ENCODE results near the gene ST7L.

Gene ST7L

GRCh38 chr1:112544011-112544688, 74.8 kb downstream of the ST7L start:
- no peak for DNase-seq

- no peak for DNase-seq
These were observed 76.6 kb downstream of the ST7L start for GRCh38 chr1:112542206-112542973.

GRCh38 chr1:112541299-112541698, 77.6 kb downstream of the ST7L start:
- DNase-seq, result no peak

- no peak for DNase-seq
These were observed 78.6 kb downstream of the ST7L start for GRCh38 chr1:112540226-112540794.

- DNase-seq, result no peak
These were observed 80.1 kb downstream of the ST7L start for GRCh38 chr1:112538883-112539282.

- DNase-seq, result no peak
These were observed 81.5 kb downstream of the ST7L start for GRCh38 chr1:112537456-112537855.

GRCh38 chr1:112536561-112536960, 82.4 kb downstream of the ST7L start:
- no peak for DNase-seq

GRCh38 chr1:112533029-112533428, 85.9 kb downstream of the ST7L start:
- DNase-seq, result no peak

- no peak for DNase-seq
These were observed 86.9 kb downstream of the ST7L start for GRCh38 chr1:112532064-112532463.

GRCh38 chr1:112530832-112531231, 88.1 kb downstream of the ST7L start:
- no peak for DNase-seq

- no peak for DNase-seq
These were observed 89.6 kb downstream of the ST7L start for GRCh38 chr1:112529301-112529700.

- no peak for DNase-seq
These were observed 90.9 kb downstream of the ST7L start for GRCh38 chr1:112528076-112528475.

- no peak for DNase-seq
These were observed 91.5 kb downstream of the ST7L start for GRCh38 chr1:112527266-112528010.

GRCh38 chr1:112524986-112525385, 94.0 kb downstream of the ST7L start:
- no peak for DNase-seq

GRCh38 chr1:112524251-112524650, 94.7 kb downstream of the ST7L start:
- DNase-seq, result no peak

- no peak for DNase-seq
These were observed 96.3 kb downstream of the ST7L start for GRCh38 chr1:112522621-112523020.

GRCh38 chr1:112520166-112520565, 98.8 kb downstream of the ST7L start:
- DNase-seq, result no peak

- DNase-seq, result no peak
These were observed 100.8 kb downstream of the ST7L start for GRCh38 chr1:112518186-112518585.

- no peak for DNase-seq
These were observed 101.3 kb downstream of the ST7L start for GRCh38 chr1:112517646-112518045.

- no peak for DNase-seq
These were observed 101.7 kb downstream of the ST7L start for GRCh38 chr1:112517231-112517630.

- DNase-seq, result no peak
These were observed 102.8 kb downstream of the ST7L start for GRCh38 chr1:112516141-112516540.

- no peak for DNase-seq
These were observed 103.5 kb downstream of the ST7L start for GRCh38 chr1:112515311-112516009.

- DNase-seq, result no peak
These were observed 104.0 kb downstream of the ST7L start for GRCh38 chr1:112514901-112515300.

Measured in NCI-H524 treated with DMSO at 0.1 percent for 48 hours (cell line).